ENCODE measurements around the gene CYBC1. TPM values are rescaled to one million over a fixed set of nuclear protein-coding genes. Genes with fewer than 3 reads are reported as not detected.

The CYBC1 gene
- polyA plus RNA-seq, 1 donor from 2014 or later, result 66.6 TPM

GRCh38 chr17:82446649-82447048 lies 3.9 kb downstream of the CYBC1 start:
- H3K9me2 ChIP-seq (ENCODE audit: insufficient read depth, low read length), result no peaks in the 10 kb centered on the region
- no peaks in the 10 kb centered on the region for H3K27me3 ChIP-seq (ENCODE audit: insufficient read depth, low read depth, low read length)
- H3K9me3 ChIP-seq (ENCODE audit: low read length), result no peaks in the 10 kb centered on the region
- no peaks in the 10 kb centered on the region for H3F3A ChIP-seq (ENCODE audit: insufficient read depth, low read length, poor library complexity, severe bottlenecking)
- no peaks in the 10 kb centered on the region for H3K36me3 ChIP-seq (ENCODE audit: insufficient read depth, low read length)
- no peak overlapping the region for H2AFZ ChIP-seq (ENCODE audit: low read depth, low read length)
- H3K79me2 ChIP-seq (replicated peaks; ENCODE audit: insufficient read depth, low read length), result peaks cover 10% of the 10 kb centered on the region
- H3K4me2 ChIP-seq (ENCODE audit: low read length), result no peak overlapping the region
- no peak for TF ChIP-seq EZH2 (IDR thresholded peaks at IDR 0.05; ENCODE audit: borderline replicate concordance, insufficient read depth, low read length, poor library complexity, severe bottlenecking)
- no peak for TF ChIP-seq POLR2AphosphoS5 (IDR thresholded peaks at IDR 0.05)
- TF ChIP-seq CTCF (IDR thresholded peaks at IDR 0.05; ENCODE audit: poor library complexity, severe bottlenecking), result no peak
- no peak for TF ChIP-seq RAD21 (conservative IDR thresholded peaks at IDR 0.05)
- TF ChIP-seq MXI1 (conservative IDR thresholded peaks at IDR 0.05; ENCODE audit: poor library complexity, severe bottlenecking), result no peak
- no peak for TF ChIP-seq SMC3 (conservative IDR thresholded peaks at IDR 0.05; ENCODE audit: poor library complexity)
- no peak for TF ChIP-seq REST (IDR thresholded peaks at IDR 0.05; ENCODE audit: borderline replicate concordance)
- TF ChIP-seq EP300 (conservative IDR thresholded peaks at IDR 0.05; ENCODE audit: poor library complexity, severe bottlenecking), result no peak
- H4K20me1 ChIP-seq (ENCODE audit: insufficient read depth), result no peaks in the 10 kb centered on the region
- H3K4me3 ChIP-seq (ENCODE audit: low read length), result no peak overlapping the region
- no peak overlapping the region for H3K27ac ChIP-seq (ENCODE audit: low read length)
- no peak overlapping the region for H3K9ac ChIP-seq (ENCODE audit: low read length)

- Histone ChIP-seq H2AFZ (ENCODE audit: low read depth, low read length) (no peak overlapping the region), H3K27ac (ENCODE audit: low read length) (no peak overlapping the region), H3K9ac (ENCODE audit: low read length) (no peak overlapping the region), H3K27me3 (ENCODE audit: insufficient read depth, low read depth, low read length) (no peaks in the 10 kb centered on the region), H3K4me3 (ENCODE audit: low read length) (no peak overlapping the region), H3K9me3 (ENCODE audit: low read length) (no peaks in the 10 kb centered on the region), H3K36me3 (ENCODE audit: insufficient read depth, low read length) (no peaks in the 10 kb centered on the region), H4K20me1 (ENCODE audit: insufficient read depth) (no peaks in the 10 kb centered on the region), H3K79me2 (replicated peaks; ENCODE audit: insufficient read depth, low read length) (peaks cover 10% of the 10 kb centered on the region), H3K4me2 (ENCODE audit: low read length) (no peak overlapping the region), H3F3A (ENCODE audit: insufficient read depth, low read length, poor library complexity, severe bottlenecking) (no peaks in the 10 kb centered on the region), H3K9me2 (ENCODE audit: insufficient read depth, low read length) (no peaks in the 10 kb centered on the region)
- no peak for TF ChIP-seq SMC3 (conservative IDR thresholded peaks at IDR 0.05; ENCODE audit: poor library complexity)
- TF ChIP-seq RAD21 (conservative IDR thresholded peaks at IDR 0.05), result no peak
- TF ChIP-seq TAF1 (IDR thresholded peaks at IDR 0.05; ENCODE audit: low read depth), result no peak
- TF ChIP-seq EP300 (conservative IDR thresholded peaks at IDR 0.05; ENCODE audit: poor library complexity, severe bottlenecking), result no peak
- no peak for TF ChIP-seq CTCF (IDR thresholded peaks at IDR 0.05; ENCODE audit: poor library complexity, severe bottlenecking)
- TF ChIP-seq EZH2 (IDR thresholded peaks at IDR 0.05; ENCODE audit: borderline replicate concordance, insufficient read depth, low read length, poor library complexity, severe bottlenecking), result no peak
- TF ChIP-seq POLR2AphosphoS5 (IDR thresholded peaks at IDR 0.05), result no peak
- TF ChIP-seq MXI1 (conservative IDR thresholded peaks at IDR 0.05; ENCODE audit: poor library complexity, severe bottlenecking), result no peak
- TF ChIP-seq REST (IDR thresholded peaks at IDR 0.05; ENCODE audit: borderline replicate concordance), result no peak
These were observed 4.4 kb downstream of the CYBC1 start for GRCh38 chr17:82446124-82446523.

Data from neural cell (in vitro differentiated cells).